ENCODE data around the gene MAGI1.

DNA sequence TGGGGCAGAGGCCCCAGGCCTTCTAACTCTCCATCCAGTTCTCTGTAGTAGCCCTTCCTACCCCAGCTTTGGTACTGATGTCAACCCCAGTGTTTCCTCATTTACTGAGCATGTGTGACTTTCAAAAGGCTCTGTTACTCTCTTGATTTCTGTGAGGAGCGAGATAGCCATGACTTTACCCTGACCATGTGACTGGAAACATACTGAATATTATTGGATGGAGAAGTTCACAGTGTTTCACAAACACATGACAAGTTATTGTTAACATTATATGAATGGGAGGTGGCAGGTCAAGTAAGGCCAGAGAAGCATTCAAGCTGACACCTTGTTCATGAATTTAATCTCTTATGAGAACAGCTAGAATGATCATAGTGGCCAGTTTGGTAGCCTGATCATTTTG, 53.7 kb downstream of the MAGI1 start:
- TF ChIP-seq POLR2AphosphoS5 (IDR thresholded peaks at IDR 0.05; ENCODE audit: low read depth, low read length) (no peak), TAF1 (IDR thresholded peaks at IDR 0.05; ENCODE audit: borderline replicate concordance, low read depth, low read length) (no peak), POLR2A (IDR thresholded peaks at IDR 0.05; ENCODE audit: low read depth, low read length) (no peak)

All from GM12892 (cell line).